WI38 (cell line): ENCODE results near the gene PNMA3.

Experiments
- H3K4me3 ChIP-seq: 2 replicates; pipeline ENCODE4 v1.5.1; 2011; ENCODE audit warnings: low read depth, mild to moderate bottlenecking, control low read depth, low read length
- CTCF ChIP-seq: IDR thresholded peaks from 2 replicates; pipeline ENCODE4 v1.5.1; 2012; ENCODE audit warnings: low read depth, mild to moderate bottlenecking, control low read depth, low read length

Gene PNMA3

GRCh38 chrX:153049093-153049492 lies 7.2 kb upstream of the PNMA3 start:
- no peak for TF ChIP-seq CTCF
- no peak overlapping the region for H3K4me3 ChIP-seq

GRCh38 chrX:153052534-153052933 lies 3.7 kb upstream of the PNMA3 start:
- no peak for TF ChIP-seq CTCF
- no peak overlapping the region for H3K4me3 ChIP-seq

DNA sequence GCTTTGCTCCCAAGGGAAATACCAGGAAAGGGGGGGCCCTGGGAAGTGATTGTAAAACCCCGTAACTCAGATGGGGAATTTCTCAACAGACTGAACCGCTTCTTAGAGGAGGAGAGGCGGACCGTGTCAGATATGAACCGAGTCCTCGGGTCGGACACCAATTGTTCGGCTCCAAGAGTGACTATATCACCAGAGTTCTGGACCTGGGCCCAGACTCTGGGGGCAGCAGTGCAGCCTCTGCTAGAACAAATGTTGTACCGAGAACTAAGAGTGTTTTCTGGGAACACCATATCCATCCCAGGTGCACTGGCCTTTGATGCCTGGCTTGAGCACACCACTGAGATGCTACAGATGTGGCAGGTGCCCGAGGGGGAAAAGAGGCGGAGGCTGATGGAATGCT lies 1.0 kb downstream of the PNMA3 start:
- TF ChIP-seq CTCF = no peak

DNA sequence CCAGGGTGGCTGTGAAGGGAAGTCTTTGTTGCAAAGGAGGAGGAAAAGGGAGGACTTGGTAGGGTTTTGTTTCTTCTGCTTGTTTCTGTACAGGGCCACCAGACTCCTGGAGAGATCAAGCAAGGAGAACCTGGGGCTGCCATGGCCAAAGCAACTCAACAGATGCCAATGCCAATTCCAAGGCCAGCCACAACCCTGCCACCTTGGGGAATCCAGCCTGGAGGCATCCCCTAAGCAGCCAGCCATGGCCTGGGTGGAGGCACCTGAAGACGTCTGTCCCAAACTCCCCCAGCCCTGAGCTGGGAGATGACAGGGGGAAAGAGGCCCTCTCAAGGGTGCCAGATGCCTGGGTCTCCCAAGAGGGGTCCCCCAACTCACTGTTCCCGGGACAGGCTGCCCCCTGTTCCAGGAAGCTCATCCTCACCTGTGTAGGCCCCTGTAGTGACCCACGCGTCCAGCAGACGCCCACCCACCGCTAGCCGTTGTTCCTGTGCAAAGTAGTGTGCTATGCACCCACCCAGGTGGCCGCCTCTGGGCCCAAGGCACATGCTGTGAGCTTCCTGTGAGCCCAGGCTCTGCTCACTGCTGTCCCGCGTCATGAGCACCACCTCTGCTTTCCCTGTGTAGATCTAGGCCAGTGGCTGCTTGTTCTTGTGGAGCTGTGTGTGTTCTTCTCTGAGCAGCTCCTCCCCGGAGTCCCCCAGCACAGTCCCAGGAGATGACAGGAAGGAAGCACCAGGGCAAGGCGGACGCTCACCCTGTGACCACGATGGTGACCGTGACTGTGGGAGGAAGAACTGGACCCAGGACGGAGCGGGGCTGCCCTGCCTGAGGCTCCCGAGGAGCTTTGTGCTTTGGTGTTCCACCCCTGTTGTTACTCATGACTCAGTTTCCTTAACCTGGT lies 3.2 kb downstream of the PNMA3 start:
- TF ChIP-seq CTCF = no peak
- no peak overlapping the region for H3K4me3 ChIP-seq

More for the DNA sequence above, 1.0 kb downstream of the PNMA3 start:
- H3K4me3 ChIP-seq = no peak overlapping the region

- no peak overlapping the region for H3K4me3 ChIP-seq
- no peak for TF ChIP-seq CTCF
These were observed 3.8 kb downstream of the PNMA3 start for GRCh38 chrX:153060095-153060445.

DNA sequence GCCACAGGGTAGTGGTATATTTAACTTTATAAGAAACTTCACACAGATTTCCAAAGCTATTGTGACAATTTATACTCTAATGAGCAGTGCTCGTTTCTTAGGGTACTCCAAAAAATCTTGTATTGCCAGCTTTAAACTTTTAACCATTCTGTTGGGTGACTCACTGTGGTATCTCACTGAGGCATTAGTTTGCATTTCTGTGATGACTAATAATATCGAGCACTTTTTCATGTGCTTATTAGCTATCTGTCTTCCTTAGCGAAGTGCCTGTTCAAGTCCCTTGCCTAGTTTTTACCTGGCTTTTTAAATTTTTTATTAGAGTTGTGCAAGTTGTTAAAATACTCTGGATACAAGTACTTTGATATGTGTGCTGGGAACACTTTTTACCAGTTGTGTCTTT lies 5.5 kb downstream of the PNMA3 start:
- H3K4me3 ChIP-seq = no peak overlapping the region
- TF ChIP-seq CTCF = no peak

DNA sequence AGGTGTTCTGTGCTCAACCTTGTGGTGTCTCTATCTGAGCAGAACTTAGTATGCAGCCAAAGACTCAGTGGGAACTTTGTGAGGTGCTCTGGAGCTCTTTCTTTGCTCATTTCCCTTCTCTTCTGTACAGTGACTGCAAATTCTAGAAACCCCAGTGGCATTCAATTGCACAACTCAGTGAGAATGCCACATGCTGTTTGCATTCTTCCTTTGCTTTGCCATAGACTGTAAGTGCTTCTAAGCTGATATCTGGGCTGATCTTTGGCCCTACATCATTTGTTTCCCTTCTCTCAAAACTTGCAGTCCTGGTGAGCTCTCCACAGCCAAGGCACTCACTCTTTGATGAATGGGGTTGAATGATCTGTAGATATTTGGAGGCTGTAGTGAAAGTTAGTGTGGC lies 7.0 kb downstream of the PNMA3 start:
- TF ChIP-seq CTCF = no peak
- no peak overlapping the region for H3K4me3 ChIP-seq
